Measurements from ENCODE around the gene FOCAD. TPM values are rescaled to one million over a fixed set of nuclear protein-coding genes. Genes with fewer than 3 reads are reported as not detected.

Gene FOCAD
- total and polyA plus RNA-seq, 10 of the 15 experiments (the other 5 are each of a cell fraction or from before 2014, with no cell fraction given), result 13.7 to 93.0 (median 41.8) TPM

GRCh38 chr9:20837166-20837565 is 153.1 kb downstream of the FOCAD start:
- in situ Hi-C loops (cut with MboI), result no loop called here
- H3K9ac ChIP-seq (ENCODE audit: control insufficient read depth, insufficient read depth, low read length), result no peak overlapping the region
- TF ChIP-seq TBL1XR1 (IDR thresholded peaks at IDR 0.05; ENCODE audit: low read depth, low read length) (no peak), CEBPZ (IDR thresholded peaks at IDR 0.05; ENCODE audit: low read depth, low read length) (no peak), SREBF1 (IDR thresholded peaks at IDR 0.05; ENCODE audit: low read length) (no peak), EP300 (IDR thresholded peaks at IDR 0.05; ENCODE audit: borderline replicate concordance in 1 of 2, control insufficient read depth in 1 of 2, low read depth in 2 of 2, low read length in 2 of 2) (no peak), PAX5 (IDR thresholded peaks at IDR 0.05; ENCODE audit: borderline replicate concordance, low read depth, low read length) (no peak), NRF1 (conservative IDR thresholded peaks at IDR 0.05; ENCODE audit: low read depth, low read length) (no peak), NFYA (IDR thresholded peaks at IDR 0.05; ENCODE audit: borderline replicate concordance, low read depth, low read length) (no peak), CHD4 (IDR thresholded peaks at IDR 0.05) (no peak), SUPT20H (IDR thresholded peaks at IDR 0.05; ENCODE audit: borderline replicate concordance, control insufficient read depth, low read depth, low read length) (no peak), BRCA1 (IDR thresholded peaks at IDR 0.05; ENCODE audit: low read depth, low read length) (no peak), CBX5 (IDR thresholded peaks at IDR 0.05; ENCODE audit: low read depth) (no peak), ZNF207 (IDR thresholded peaks at IDR 0.05; ENCODE audit: borderline replicate concordance) (no peak), ZNF384 (IDR thresholded peaks at IDR 0.05; ENCODE audit: borderline replicate concordance, low read depth, low read length) (no peak), PBX3 (IDR thresholded peaks at IDR 0.05; ENCODE audit: insufficient replicate concordance, low read depth, low read length) (no peak)
- TF ChIP-seq, protein P1, sequence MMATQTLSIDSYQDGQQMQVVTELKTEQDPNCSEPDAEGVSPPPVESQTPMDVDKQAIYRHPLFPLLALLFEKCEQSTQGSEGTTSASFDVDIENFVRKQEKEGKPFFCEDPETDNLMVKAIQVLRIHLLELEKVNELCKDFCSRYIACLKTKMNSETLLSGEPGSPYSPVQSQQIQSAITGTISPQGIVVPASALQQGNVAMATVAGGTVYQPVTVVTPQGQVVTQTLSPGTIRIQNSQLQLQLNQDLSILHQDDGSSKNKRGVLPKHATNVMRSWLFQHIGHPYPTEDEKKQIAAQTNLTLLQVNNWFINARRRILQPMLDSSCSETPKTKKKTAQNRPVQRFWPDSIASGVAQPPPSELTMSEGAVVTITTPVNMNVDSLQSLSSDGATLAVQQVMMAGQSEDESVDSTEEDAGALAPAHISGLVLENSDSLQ (IDR thresholded peaks at IDR 0.05), result no peak

More at GRCh38 chr9:20837166-20837565, 153.1 kb downstream of the FOCAD start:
- no peaks in the 10 kb centered on the region for H4K20me1 ChIP-seq (ENCODE audit: control insufficient read depth, insufficient read depth)
- no peaks in the 10 kb centered on the region for H3K4me1 ChIP-seq (ENCODE audit: control insufficient read depth, insufficient read depth, low read length)
- ChIA-PET RAD21 (ENCODE audit: unreplicated experiment) (interaction anchor here (0.7 to 0.9 kb wide), 2 partner anchors 32 to 47 kb away, joined by 3 to 4 read pairs; no protein-coding TSS in a partner anchor), POLR2A (no interaction called here), SMC1A (ENCODE audit: uncharacterized antibody, unreplicated experiment) (interaction anchor here (0.8 kb wide), 1 partner anchor 10 kb away, joined by 3 read pairs; no protein-coding TSS in a partner anchor), CTCF (interaction anchor here (0.7 to 1.0 kb wide), 2 partner anchors 16 to 31 kb away, joined by 3 read pairs; no protein-coding TSS in a partner anchor)
- H2AFZ ChIP-seq (ENCODE audit: control insufficient read depth, low read depth, low read length), result no peak overlapping the region
- no peak overlapping the region for H3K4me3 ChIP-seq
- no peaks in the 10 kb centered on the region for H3K27me3 ChIP-seq (replicated peaks in 1 of 2; ENCODE audit: control insufficient read depth in 2 of 2, insufficient read depth in 2 of 2, low read length in 1 of 2)
- H3K9me3 ChIP-seq (replicated peaks; ENCODE audit: control insufficient read depth, insufficient read depth, low read length), result peaks cover 1% of the 10 kb centered on the region; the same call in 2 of the 3 replicates
- no peaks in the 10 kb centered on the region for H3K79me2 ChIP-seq (ENCODE audit: control insufficient read depth, insufficient read depth, low read length)
- FAIRE-seq, result no peak
- intact Hi-C loops (cut with micrococcal nuclease; ENCODE audit: unreplicated experiment), result no loop called here
- peaks cover 1 to 6% of the 10 kb centered on the region in 2 experiments; a peak in 3 of 4 replicates for H3K36me3 ChIP-seq (ENCODE audit: control insufficient read depth in 2 of 2, insufficient read depth in 2 of 2, low read length in 1 of 2)
- BruUV-seq (replicated peaks), result no TSS peak
- no peak overlapping the region for H3K4me2 ChIP-seq (ENCODE audit: control insufficient read depth, insufficient read depth)
- no peak for DNase-seq (ENCODE audit: low read depth, low spot score)
- H3K27ac ChIP-seq (ENCODE audit: control insufficient read depth, insufficient read depth), result no peak overlapping the region
- ATAC-seq, result no peak
- 95% methylated on average over 3 of the region's 3 CpGs for WGBS (ENCODE audit: insufficient coverage, insufficient replicate concordance, low lambda C conversion rate, missing lambda C conversion rate)
